HL-60 (cell line): ENCODE data around the gene PIR.

Experiments used
- GABPA ChIP-seq: IDR thresholded peaks from 2 replicates; pipeline ENCODE4 v1.6.1; 2012; ENCODE audit warnings: low read depth
- SPI1 ChIP-seq: IDR thresholded peaks from 2 replicates; pipeline ENCODE4 v1.6.1; 2012; ENCODE audit warnings: low read depth, mild to moderate bottlenecking, borderline replicate concordance
- TF ChIP-seq, protein P1 (sequence below): IDR thresholded peaks from one replicate; pipeline ENCODE4 v1.5.1; 2011; ENCODE audit warnings: low read length, control low read depth, inconsistent platforms; ENCODE audit not compliant: insufficient read depth

DNA sequence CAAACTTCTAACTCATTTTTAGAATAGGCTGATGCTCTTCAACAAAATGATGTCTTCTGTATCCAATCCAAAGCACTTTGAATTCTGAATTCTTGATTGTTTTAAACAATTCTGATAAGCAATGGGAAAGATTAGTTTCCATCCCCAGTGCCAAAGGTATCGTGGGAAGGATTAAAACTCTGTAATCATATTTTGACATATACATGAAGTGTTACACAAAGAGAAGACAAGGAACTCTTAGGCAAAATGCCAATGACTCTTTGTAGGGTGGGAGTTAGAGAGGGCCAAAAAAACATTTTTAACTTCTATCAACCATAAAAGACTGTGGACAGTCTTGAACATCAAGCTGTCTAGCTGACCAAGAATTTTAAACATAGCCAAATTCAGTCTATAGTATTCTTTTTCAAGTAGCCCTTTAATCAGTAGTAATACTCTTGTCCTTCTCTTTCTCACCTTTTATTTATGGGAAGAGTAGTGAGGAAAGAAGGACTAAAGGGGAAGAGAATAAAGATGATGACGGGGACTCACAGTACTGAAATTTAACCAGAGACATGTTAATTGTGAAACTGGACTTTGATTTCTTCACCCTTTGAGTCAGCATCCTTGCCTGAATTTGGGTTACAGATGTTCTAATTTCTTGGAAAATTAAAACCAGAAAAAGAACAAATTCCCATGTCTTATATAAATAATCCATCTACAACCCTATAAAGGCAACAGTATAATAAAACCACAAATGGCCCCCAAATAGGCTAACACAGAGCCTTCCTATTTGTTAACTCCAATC, 57.1 kb downstream of the PIR start:
- TF ChIP-seq, protein P1, sequence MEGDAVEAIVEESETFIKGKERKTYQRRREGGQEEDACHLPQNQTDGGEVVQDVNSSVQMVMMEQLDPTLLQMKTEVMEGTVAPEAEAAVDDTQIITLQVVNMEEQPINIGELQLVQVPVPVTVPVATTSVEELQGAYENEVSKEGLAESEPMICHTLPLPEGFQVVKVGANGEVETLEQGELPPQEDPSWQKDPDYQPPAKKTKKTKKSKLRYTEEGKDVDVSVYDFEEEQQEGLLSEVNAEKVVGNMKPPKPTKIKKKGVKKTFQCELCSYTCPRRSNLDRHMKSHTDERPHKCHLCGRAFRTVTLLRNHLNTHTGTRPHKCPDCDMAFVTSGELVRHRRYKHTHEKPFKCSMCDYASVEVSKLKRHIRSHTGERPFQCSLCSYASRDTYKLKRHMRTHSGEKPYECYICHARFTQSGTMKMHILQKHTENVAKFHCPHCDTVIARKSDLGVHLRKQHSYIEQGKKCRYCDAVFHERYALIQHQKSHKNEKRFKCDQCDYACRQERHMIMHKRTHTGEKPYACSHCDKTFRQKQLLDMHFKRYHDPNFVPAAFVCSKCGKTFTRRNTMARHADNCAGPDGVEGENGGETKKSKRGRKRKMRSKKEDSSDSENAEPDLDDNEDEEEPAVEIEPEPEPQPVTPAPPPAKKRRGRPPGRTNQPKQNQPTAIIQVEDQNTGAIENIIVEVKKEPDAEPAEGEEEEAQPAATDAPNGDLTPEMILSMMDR, result no peak
- TF ChIP-seq GABPA (no peak), SPI1 (no peak)
